HG03571 (cell line): ENCODE measurements around the gene ZBTB17.

ENCODE experiments used
- ATAC-seq: cut with Tn5 transposase; IDR thresholded peaks from one replicate; pipeline ENCODE4 v1.9.1; 2021; ENCODE audit not compliant: unreplicated experiment

The ZBTB17 gene

DNA sequence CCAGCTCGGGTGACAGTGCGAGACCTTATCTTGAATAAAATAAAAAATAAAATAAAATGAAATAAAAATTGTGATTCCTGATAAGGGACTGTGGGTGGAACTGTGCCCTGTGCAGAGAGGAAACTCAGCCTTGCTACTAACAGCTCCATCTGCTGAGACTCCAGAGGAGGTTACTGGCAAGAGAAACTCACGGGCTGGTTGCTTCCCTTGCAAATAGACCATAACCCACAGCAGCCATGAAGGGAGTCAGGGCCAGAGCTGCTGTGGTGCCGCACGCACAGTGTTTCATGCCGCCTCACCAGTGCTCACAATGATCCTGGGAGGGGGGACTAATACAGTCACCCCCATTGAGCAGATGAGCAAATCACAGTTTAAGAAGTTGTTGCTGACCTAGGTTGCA is 13.7 kb downstream of the ZBTB17 start:
- ATAC-seq = no peak

DNA sequence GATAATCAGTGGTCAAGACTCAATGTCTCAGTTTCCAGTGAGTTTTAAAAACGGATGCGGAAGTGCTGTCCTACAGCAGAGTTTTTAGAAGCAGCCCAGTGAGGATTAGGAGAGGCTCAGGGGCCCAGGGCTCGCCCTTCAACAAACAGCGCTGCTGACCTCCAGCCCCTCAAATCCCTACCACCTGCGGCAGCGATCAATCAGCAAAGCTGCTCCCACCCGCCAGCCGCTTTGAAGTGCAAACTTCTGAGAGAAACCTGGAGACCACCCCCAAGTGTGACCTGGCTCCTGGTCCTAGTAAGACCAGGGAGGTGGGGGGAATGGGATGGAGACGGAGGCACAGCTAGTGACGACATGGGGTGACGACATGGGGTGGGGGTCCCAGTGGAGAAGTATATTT is 14.4 kb downstream of the ZBTB17 start:
- no peak for ATAC-seq

DNA sequence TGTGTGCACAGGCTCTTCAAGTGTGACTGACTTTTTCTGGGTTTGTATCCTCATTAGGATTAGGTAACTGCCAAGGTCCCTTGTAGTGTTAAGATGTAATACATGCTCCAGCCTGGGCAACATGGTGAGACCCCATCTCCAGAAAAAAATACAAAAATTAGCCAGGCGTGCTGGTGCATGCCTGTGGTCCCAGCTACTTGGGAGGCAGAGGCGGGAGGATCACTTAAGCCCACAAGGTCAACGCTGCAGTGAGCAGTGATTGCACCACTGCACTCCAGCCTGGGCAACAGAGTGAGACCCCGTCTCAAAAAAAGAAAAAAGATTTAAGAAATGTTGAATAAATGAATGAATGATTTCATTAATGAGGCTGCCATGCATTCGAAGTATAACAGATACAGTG is 15.1 kb downstream of the ZBTB17 start:
- no peak for ATAC-seq

DNA sequence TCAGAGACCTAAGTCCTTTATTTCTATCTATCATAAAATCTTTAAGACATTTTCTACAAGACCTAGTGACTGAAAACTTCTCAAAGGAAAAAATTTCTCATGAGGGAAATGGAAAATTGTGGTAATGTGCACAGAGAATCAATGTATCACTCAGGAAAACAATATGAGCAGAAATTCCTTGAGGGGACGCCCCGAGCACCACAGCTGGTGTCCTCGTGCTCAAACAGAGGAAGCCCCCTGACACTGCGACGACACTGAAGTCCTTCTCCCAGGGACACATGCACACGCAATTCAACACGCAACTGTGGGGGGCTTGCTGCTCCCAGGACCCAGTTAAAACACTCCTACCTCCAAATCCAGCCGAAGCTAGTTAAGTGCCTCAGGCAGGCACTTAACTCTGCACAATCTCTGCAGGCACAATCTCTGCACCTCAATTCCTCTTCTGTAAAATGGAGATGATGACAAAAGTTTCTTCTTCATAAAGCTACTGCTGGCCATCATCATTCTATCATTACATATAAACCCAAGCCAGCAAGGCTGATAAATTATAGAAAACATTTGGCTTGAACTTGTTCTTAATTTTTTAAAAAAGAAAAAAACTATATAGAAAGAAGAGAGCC is 16.0 kb downstream of the ZBTB17 start:
- ATAC-seq = no peak

DNA sequence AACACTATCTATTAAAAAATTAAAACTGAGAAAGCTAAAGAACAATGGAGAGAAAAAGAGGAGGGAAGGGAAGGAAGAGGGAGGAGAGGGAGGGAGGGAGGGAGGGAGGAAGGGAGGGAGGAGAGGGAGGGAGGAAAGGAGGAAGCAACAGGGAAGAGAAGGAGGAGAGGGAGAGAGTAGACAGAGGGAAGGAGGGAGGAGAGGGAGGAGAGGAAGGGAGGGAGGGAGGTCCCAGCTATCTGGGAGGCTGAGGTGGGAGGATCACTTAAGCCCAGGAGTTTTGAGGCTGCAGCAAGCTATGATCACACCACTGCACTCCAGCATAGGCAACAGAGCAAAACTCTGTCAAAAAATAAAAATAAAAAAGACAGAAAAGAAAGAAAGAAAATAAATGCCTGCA is 16.5 kb downstream of the ZBTB17 start:
- no peak for ATAC-seq

DNA sequence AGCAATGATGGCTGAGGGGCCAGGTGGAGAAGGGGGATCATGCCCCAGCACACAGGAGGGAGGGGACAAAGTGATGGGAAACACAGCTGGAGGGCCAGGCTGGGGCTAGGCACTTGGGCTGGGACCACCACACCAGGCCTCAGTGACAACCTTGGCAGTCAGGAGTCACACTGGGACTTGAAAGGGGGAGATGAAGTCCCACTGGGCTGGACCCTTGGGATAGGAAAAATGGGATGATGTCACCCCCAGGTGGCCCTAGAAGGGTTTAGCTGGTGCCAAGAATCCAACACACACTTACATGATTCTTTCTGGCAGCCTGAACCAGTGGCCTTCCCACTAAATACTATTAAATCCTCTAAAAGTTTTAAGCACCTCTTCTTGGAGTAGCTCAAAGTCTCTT is 17.1 kb downstream of the ZBTB17 start:
- no peak for ATAC-seq

DNA sequence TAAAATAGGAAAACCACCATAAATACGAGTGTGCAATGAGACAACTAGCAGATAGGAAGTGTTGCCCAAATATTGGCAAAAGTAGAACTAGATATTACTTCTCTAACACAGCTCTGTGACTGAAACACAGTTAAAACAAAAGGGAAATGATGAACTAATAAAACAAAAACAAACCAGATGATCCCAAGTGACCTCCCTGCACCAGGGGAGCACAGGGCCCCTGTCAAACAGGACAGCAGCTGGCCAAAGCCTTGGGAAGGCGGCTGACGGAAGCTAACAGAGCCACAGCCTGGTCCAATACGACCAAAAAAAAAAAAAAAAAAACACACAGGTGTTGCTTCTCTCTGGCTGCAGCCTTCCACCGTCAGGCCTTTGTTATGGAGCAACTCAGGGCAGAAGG is 17.8 kb downstream of the ZBTB17 start:
- no peak for ATAC-seq

DNA sequence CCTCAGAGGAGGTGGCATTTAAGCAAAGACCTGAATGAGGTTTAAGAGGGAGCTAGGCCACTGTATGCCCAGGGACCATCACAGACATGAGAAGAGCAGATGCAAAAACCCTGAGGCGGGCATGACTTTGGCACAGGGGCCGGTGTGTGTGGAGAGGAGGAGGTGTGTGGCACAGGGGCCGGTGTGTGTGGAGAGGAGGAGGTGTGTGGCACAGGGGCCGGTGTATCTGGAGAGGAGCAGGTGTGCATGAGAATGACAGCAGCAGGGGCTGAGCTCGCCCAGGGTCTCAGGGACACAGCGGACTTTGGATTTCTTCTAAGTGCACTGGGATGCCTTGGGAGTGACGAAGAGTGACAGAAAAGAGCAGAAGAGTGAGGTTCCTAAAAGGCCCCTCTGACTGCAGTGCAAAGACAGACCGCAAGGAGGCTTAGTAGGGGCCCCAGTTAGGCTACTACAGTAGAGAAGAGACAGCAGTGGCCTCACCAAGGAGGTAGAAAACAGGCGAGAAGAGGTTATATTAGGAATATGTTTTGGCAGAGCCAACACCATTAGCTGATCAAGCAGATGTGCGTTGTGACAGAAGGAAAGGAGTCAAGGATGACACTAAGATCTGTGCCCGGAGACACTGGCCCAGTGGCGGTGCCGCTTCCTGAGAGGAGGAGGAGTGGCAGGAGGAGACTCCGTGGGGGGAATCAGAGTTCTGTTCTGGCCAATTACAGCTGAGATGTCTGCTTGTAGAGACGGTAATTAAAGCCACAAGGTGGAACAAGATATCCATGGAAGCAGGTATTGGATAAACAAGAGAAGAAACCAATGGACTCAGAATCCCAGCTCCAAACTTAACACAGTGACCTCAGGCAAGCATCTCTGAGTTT is 18.4 kb downstream of the ZBTB17 start:
- ATAC-seq = no peak

DNA sequence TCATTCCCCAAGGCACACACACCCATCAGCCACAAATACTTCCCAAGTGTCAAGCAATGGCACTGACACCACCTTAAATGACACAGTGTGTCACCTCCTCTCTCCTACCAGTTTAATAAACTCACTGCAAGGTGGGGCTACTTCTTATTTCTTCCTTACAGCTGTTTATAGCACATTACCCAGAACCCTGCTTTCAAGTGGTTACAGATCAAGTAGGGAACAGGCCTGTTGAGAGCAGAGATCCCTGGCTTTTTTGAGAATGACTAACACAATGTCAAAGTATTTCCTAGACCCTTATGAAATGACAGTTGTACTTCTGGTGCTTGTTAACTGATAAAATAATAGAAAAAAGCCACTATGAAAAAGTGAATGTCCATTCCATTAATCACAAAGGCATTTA is 19.8 kb downstream of the ZBTB17 start:
- no peak for ATAC-seq

DNA sequence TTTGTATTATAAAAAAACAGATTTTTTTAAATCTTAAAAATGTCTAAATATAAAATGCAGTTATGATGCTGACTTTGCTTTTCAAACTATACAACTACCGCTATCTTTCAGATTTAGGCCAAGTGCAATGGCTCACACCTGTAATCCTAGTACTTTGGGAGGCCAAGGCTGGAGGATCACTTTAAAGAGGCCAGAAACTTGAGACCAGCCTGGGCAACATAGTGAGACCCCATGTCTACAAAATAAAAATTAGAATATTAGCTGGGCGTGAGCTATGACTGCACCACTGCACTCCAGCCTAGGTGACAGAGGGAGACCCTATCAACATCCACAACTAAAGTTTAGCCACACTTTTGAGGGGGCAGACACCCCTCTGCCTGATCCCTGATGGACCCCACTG is 20.3 kb downstream of the ZBTB17 start:
- ATAC-seq = no peak

DNA sequence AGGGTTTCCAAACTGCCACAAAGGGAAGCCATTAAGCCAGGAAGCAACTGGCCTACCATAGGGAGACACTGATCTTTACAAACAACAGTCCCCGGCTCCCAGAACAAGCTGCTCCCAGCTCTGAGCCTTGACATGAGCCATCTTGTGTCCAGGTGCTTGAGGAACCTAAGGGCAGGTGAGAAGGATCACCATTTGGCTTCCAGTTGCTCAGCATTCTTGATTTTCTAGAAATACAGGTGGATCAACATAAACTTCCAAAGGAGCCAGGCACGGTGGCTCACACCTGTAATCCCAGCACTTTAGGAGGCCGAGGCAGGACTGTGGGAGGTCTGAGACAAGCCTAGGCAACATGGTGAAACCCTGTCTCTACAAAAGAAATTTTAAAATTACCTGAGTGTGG is 21.6 kb downstream of the ZBTB17 start:
- no peak for ATAC-seq

DNA sequence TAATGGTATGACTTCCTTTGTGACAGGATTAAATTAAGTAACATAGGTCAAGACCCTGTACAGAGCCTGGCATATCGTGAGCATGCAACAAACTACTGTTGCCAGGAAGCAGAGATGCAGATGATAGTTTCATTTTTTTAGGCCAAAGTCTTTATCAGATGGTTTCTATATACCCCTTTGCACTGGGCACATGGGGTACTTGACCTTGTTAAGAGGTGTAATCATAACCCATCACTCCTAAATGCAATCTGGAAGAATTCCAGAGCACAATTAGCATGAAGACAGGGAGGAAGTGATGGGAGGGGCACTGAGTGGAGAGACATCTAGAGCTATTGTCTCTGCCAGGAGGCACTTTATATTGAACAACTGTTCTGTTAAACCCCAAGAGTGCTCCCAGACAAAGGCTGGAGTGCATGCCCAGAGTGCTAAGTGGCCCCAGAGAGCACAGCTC is 22.1 kb downstream of the ZBTB17 start:
- no peak for ATAC-seq

DNA sequence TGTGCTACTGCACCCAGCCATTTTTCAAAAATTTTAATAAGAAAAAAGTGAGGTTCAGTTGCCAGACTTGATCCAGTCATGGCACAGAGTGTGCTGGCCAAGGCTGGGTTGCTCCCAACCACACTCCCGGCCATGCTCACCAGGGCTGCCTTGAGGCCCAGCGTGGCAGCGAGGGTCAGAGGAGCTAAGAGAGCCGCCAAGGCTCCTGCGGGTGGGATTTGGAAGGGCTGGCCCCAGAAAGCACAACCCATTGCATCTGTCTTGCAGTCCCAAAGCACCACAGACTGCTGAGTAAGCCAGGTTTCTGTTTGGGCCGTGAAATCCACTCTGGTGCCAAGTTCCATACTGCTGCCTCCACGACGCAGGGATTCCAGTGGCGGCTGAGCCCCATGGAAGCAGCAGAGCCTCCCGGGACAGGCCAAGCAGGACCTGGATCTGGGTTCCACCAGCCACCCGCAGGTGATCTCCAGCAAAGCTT is 22.6 kb downstream of the ZBTB17 start:
- no peak for ATAC-seq

DNA sequence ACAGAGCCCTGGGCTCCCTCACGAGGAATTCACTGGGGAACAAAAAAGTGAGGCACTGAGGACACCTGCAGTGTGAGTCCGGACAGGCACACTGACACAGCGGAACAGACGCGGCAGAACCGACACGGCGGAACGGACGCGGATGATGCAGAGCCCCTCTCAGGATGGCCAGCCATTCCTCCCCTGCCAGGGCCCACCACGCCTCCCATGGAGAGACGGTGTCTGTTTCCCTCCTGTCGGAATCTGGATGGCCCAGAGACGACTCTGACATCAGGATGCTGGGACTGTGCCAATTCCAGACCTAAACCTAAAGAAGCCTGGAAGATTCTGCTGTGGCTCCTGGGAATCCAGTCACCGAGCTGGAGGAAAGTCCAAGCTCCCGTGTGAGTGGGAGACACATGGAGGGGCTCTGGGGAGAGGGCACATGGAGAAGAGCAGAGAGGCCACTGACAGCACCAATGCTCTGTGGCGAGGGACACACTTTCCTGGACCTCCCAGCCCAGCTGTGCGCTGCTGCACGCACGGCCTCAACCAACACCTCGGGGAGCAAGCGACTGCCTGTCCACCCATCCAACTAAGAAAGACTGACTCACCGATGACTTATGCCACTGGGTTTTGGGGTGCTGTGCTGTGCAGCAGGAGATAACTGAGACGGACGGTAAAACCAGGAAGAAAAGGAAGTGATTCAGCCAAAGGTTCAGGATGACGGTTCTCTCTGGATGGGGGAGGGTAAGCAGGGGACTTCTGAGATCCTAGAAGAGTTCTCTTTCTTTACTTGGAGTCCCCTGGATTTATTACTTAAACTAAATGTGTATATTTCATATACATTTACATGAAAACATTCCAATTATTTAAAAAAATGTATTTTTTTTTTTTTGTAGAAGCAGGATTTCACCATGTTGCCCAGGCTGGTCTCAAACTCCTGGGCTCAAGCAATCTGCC is 23.3 kb downstream of the ZBTB17 start:
- no peak for ATAC-seq

DNA sequence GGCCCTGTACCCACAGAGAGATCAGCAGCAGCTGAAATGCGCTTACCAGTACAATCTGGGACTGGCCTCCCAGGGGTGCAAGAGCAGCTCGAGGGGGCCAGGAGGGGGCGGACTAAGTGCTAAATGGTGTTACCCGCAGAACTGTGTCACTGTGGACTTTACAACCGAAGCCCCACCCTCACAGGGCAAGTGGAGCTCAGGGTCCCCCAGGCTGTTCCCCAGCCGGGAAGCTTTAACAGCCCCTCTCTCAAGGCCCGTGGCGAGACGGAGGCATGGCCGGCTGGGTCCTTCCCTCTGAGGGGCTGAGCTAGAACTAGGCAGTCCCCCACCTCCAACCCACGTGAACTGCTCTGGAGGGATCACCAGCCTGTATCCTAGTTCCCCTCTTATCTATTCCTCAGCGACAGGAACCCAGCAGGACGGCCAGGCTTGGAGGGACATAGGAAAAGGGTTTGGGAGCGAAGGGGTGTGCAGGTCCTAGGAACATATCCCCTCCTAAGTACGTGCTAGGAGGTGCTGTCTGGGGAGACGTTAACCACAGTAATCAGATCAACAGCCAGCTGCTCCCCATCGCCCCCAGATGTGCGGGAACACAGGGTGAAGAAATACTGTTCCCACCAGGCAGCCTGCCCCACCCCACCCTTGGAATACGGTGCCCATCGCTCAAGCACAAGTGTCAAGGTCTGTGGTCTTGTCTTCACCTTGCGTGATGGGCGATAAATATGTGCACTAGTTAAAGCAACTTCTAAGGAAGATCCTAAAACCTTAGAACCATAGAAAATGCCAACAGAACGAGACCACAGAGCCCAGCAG is 24.4 kb downstream of the ZBTB17 start:
- no peak for ATAC-seq

DNA sequence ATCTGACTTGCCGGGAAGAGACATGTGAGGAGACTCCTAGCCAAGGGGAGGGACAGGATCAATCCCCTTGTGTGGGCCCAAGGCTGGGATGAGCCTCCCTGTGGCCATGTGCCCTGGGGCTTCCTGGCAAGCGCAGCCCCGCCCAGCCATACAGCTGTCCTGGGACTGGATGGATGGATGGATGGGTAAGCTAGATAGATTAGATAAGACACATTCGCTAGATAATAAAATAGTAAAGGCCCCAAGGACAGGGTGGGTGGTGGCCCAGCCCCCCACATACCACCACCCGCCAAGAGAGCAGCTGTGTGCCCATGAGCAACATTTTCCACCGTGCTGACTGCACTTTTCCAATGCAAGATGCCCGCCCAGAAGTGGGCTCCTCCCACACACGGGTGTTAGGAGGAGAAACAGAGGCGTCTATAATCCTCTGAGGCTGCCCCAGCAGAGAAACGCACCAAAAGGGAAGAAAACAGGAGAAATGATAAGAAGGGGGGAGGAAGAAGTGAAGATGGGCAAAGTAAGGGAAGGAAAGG is 25.1 kb downstream of the ZBTB17 start:
- no peak for ATAC-seq

DNA sequence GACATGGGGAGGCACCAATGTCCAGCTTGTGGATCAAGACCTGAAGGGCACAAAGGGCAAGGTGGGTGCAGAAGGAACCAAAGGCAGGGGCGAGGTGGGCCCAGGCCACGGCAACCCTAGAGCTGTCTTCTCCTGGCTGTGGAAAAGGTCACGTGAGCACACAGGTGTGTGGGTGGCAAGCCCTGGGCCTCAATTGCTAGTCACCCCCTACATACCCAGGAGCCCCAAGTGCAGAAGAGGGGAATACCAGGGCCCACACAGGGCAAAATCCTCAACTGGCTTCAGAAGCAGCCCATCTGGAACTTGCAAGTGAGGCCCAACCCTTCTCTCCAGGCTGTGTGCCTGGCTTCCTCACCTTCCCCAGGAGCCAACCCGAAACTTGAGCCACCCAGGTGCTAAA is 25.6 kb downstream of the ZBTB17 start:
- ATAC-seq = no peak

DNA sequence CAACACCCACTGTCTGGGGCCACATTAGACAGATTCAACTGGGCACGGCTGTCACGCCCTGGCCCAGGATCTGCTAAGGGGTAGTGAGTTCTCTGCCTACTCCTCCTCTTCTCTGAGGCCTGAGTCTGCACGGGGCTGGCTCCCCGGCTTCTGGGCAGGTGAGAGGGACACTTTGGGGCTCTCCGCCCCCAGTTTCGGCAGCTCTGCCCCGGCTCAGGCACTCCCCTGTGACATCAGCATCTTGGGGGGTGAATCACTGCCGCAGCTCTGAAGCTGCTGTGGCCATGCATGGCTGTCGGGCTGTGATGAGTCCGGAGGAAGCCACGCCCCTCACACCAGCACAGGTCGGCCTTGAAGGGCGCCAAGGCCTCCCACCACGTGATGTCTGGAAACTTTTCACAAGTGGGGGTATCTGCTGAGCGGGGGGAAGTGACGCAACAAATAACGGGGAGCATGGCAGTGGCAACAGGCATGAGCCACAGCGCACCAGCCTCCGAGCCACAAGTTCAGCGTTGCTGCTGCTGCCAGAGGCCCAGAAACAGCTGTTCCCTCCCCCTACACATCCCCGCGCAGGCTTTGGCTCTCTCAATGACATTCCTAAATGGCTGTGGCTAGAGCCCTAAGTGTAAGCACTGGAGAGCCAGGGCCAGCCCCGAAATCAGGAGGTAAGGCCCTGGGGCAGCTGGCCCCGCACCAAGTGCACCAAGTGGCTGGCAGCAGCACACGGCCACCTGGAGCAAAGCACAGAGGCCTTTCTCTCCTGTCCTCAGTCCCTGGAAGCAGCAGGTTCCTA is 26.3 kb downstream of the ZBTB17 start:
- ATAC-seq = peak; percentile 68
